Mesothelial cell of epicardium (in vitro differentiated cells): ENCODE data around the gene CCDC91. TPM values are rescaled to one million over a fixed set of nuclear protein-coding genes. Genes with fewer than 3 reads are reported as not detected.
"Not testable (repeated sequence)": the region's sequence is repeated elsewhere in the genome, so short reads cannot be mapped to it uniquely, and the experiment has no call there.

Experiments
- DNase-seq, 2 experiments: peaks; one replicate each; pipeline ENCODE4 v3.0.0; 2021; ENCODE audit warnings: low spot score in 2 of 2; ENCODE audit not compliant: unreplicated experiment in 2 of 2
- H3K27ac Mint-ChIP-seq: 2 replicates; pipeline ENCODE4 v1.8.0; 2021; ENCODE audit warnings: mixed read lengths
- H3K27me3 Mint-ChIP-seq: 2 replicates; pipeline ENCODE4 v1.8.0; 2021; ENCODE audit warnings: low read depth, mixed read lengths
- H3K36me3 Mint-ChIP-seq: 2 replicates; pipeline ENCODE4 v1.8.0; 2021; ENCODE audit warnings: mixed read lengths
- H3K4me1 Mint-ChIP-seq: 2 replicates; pipeline ENCODE4 v1.8.0; 2021; ENCODE audit warnings: mixed read lengths
- H3K4me3 Mint-ChIP-seq: 2 replicates; pipeline ENCODE4 v1.8.0; 2021; ENCODE audit warnings: mild to moderate bottlenecking, moderate library complexity, mixed read lengths
- H3K9me3 Mint-ChIP-seq: 2 replicates; pipeline ENCODE4 v1.8.0; 2021; ENCODE audit warnings: mixed read lengths
- total RNA-seq: library from RNA; stranded (reverse); gene quantifications from 3 replicates; pipeline ENCODE4 v1.2.1, GENCODE V29; 2021
- TF ChIP-seq, protein P1 (sequence below): fragments of 200-600 bp; sonication (generic); IDR thresholded peaks from one replicate; pipeline ENCODE4 v1.5.0; 2021; ENCODE audit warnings: antibody characterized with exemption; ENCODE audit not compliant: unreplicated experiment

CCDC91 gene
- total RNA-seq, 1 donor from 2014 or later: 30.7 TPM

DNA sequence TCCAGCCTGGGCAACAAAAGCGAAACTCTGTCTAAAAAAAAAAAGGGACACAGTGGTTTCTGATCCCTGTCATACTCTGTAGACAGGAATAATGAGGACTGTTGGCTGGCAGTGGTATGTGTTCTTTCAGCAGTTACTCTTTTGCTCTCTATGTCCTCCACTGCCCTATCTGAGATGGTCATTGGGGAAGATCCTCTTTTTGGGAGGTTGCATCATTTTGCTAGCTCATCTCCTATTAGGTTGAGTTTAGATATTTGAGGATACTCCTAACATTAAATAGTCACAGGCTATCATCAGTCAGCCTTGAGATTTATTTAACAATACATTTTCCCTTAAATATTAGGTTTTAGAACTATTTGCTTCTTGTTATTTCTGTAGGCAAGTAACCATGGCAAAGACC lies 5.9 kb upstream of the CCDC91 start:
- TF ChIP-seq, protein P1, sequence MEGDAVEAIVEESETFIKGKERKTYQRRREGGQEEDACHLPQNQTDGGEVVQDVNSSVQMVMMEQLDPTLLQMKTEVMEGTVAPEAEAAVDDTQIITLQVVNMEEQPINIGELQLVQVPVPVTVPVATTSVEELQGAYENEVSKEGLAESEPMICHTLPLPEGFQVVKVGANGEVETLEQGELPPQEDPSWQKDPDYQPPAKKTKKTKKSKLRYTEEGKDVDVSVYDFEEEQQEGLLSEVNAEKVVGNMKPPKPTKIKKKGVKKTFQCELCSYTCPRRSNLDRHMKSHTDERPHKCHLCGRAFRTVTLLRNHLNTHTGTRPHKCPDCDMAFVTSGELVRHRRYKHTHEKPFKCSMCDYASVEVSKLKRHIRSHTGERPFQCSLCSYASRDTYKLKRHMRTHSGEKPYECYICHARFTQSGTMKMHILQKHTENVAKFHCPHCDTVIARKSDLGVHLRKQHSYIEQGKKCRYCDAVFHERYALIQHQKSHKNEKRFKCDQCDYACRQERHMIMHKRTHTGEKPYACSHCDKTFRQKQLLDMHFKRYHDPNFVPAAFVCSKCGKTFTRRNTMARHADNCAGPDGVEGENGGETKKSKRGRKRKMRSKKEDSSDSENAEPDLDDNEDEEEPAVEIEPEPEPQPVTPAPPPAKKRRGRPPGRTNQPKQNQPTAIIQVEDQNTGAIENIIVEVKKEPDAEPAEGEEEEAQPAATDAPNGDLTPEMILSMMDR: no peak
- DNase-seq: no peak
- Mint-ChIP-seq H3K27ac (no peak overlapping the region), H3K27me3 (no peaks in the 10 kb centered on the region), H3K4me1 (peaks cover 5% of the 10 kb centered on the region), H3K4me3 (no peak overlapping the region), H3K36me3 (peaks cover 13% of the 10 kb centered on the region), H3K9me3 (peaks cover 35% of the 10 kb centered on the region)

DNA sequence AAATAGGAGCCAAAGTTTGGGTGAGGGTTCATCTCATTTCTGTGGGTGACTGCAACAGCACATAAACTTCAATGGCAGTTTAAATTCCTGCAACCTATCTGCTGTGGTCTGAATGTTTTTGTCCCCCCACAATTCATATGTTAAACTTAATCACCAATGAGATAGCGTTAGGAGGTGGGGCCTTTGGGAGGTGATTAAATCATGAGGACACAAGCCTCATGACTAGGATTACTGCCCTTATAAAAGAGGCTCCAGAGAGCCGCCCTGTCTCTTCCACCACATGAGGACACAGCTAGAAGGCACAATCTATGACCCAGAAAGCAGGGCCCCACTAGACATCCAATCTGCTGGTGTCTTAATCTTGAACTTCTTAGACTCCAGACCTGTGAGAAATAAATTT lies 3.8 kb upstream of the CCDC91 start:
- Mint-ChIP-seq H3K27ac (no peak overlapping the region), H3K27me3 (no peaks in the 10 kb centered on the region), H3K9me3 (peaks cover 32% of the 10 kb centered on the region), H3K4me1 (peaks cover 18% of the 10 kb centered on the region), H3K36me3 (peaks cover 13% of the 10 kb centered on the region), H3K4me3 (no peak overlapping the region)
- TF ChIP-seq, protein P1: no peak
- no peak for DNase-seq

DNA sequence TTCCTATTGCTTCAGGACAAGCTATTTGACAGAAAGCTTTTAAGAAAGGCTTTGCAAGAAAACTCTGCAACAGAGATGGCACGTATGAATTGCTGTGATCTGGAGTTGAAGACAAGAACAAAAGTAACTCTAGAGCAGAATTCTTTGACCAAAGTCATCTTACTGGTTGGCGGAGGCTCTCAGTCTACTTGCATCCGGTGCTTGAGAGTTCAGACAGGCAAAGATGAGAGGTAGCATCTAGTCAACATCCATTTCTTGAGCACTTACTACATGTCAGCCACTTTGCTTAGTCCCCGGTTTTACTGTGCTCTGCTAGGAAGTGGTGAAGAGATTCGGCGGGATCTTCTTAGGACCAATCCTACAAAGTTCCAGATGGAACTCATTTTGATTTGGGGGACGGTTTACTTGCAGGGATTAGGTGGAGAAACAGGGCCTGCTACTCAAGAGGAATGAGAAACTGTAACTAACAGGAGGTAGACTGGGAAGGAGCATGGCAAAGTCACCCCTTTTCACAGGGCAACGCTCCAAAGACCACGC lies 404 bp upstream of the CCDC91 start:
- Mint-ChIP-seq H3K9me3 (peaks cover 33% of the 10 kb centered on the region), H3K36me3 (peaks cover 27% of the 10 kb centered on the region), H3K27me3 (no peaks in the 10 kb centered on the region), H3K27ac (peak overlapping the region; percentile 94), H3K4me3 (peak overlapping the region; percentile 86), H3K4me1 (peaks cover 29% of the 10 kb centered on the region)
- TF ChIP-seq, protein P1: no peak
- DNase-seq: no peak

DNA sequence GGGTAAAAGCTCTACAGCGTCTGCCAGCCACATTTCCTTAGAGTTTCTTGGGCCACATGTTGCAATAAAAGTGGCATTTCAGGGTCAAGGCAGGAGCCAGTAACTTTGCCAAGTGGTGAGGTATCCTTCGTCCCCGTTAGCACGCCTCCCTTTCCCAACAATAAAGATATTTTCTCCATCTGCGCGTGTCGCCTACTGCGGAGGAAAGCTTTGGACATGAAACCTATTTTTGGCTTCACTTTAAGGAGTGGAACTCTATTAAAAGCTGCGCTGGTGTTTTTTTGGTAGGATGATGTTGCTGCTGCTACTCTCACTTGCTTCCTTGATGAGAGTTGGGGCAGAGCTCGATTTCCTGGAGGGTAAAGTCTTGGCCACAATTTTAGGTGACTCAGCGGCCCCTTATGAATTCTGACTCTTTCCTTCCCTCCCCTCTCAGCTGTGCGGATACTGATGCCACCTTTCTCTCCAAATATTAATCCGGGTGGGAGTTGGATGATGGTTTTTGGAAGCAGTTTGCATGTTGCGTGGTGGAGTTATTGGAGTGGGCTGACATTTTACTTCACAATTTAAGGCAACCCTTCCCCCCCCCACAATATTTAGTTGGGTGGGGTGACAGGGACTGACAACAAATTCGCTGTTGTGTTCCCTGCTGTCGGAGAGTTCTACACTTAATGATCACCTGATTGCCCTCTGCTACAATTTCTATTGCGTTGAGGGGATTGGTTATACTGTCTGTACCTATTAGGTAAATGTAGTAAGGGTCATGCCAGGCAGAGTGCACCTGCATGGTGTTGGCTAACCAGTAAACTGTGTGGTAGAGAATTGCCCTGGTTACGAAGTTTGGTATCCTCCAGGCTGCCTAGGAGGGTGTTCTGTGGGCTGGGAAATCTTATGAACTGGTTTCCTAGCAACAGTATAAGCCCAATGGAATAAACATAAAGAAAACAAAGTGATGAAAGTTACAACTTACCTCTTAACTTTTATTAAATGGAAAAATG lies 1.1 kb downstream of the CCDC91 start:
- H3K4me3 Mint-ChIP-seq: peak overlapping the region; percentile 86
- TF ChIP-seq, protein P1: no peak
- H3K27me3 Mint-ChIP-seq: no peaks in the 10 kb centered on the region
- DNase-seq: peak in 1 of 2 experiments; percentile 38
- peaks cover 29% of the 10 kb centered on the region for H3K4me1 Mint-ChIP-seq
- H3K27ac Mint-ChIP-seq: peak overlapping the region; percentile 95
- peaks cover 37% of the 10 kb centered on the region for H3K9me3 Mint-ChIP-seq
- H3K36me3 Mint-ChIP-seq: peaks cover 32% of the 10 kb centered on the region

DNA sequence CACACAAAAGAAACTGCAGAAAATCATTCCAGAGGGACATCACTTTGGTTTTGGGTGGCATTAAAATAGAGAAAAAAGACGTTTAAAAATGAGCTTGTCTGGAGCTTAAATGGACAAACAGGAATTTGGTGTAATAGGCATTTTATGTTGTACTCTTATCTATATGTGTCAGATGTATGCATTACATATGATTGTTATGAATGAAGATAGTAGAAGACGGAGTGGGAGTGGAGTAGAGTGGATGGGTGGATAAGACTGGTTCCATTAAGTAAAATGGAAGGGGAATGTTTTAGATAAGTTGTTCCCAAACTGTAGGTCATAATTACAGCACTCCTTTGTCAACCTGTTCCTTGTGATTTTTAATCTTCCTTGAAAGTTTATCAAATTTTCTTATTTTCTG lies 1.9 kb downstream of the CCDC91 start:
- H3K4me3 Mint-ChIP-seq: peak overlapping the region; percentile 86
- peak overlapping the region; percentile 95 for H3K27ac Mint-ChIP-seq
- H3K9me3 Mint-ChIP-seq: peaks cover 35% of the 10 kb centered on the region

DNA sequence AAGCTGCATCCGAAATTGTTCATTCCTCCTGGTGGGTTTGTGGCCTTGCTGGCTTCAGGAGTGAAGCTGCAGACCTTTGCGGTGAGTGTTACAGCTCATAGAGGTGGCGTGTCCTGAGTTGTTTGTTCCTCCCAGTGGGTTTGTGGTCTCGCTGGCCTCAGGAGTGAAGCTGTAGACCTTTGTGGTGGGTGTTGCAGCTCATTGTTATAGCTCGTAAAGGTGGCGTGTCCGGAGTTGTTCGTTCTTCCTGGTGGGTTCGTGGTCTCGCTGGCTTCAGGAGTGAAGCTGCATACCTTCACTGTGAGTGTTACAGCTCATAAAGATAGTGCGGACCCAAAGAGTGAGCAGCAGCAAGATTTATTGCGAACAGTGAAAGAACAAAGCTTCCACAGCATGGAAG lies 4.4 kb downstream of the CCDC91 start:
- not testable (repeated sequence) for H3K27me3 Mint-ChIP-seq, DNase-seq, H3K27ac Mint-ChIP-seq, H3K4me3 Mint-ChIP-seq
- peaks cover 22% of the 10 kb centered on the region for H3K4me1 Mint-ChIP-seq
- H3K9me3 Mint-ChIP-seq: peaks cover 21% of the 10 kb centered on the region
- peaks cover 23% of the 10 kb centered on the region for H3K36me3 Mint-ChIP-seq

More for the DNA sequence above, 1.9 kb downstream of the CCDC91 start:
- TF ChIP-seq, protein P1: no peak
- Mint-ChIP-seq H3K4me1 (peaks cover 29% of the 10 kb centered on the region), H3K27me3 (no peaks in the 10 kb centered on the region), H3K36me3 (peaks cover 31% of the 10 kb centered on the region)
- DNase-seq: no peak

DNA sequence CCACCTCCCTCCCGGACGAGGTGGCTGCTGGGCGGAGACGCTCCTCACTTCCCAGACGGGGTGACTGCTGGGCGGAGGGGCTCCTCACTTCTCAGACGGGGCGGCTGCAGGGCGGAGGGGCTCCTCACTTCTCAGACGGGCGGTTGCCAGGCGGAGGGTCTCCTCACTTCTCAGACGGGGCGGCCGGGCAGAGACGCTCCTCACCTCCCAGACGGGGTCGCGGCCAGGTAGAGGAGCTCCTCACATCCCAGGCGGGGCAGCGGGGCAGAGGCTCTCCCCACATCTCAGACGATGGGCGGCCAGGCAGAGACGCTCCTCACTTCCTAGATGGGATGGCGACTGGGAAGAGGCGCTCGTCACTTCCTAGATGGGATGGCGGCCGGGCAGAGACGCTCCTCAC lies 10.9 kb downstream of the CCDC91 start:
- H3K27ac Mint-ChIP-seq, H3K4me3 Mint-ChIP-seq, DNase-seq, H3K4me1 Mint-ChIP-seq, H3K27me3 Mint-ChIP-seq: not testable (repeated sequence)
- Mint-ChIP-seq H3K9me3 (peaks cover 43% of the 10 kb centered on the region), H3K36me3 (peaks cover 30% of the 10 kb centered on the region)
